Measurements from ENCODE around the gene NUBPL. TPM values are rescaled to one million over a fixed set of nuclear protein-coding genes. Genes with fewer than 3 reads are reported as not detected.

NUBPL gene
- polyA plus RNA-seq, 1 donor (not counting 4 experiments of a cell fraction or from before 2014, with no cell fraction given), result 18.8 TPM

- Histone ChIP-seq H3K36me3 (ENCODE audit: control insufficient read depth in 2 of 2, extremely low read depth in 1 of 2, insufficient read depth in 2 of 2, low read length in 2 of 2) (no peaks in the 10 kb centered on the region), H3K27me3 (ENCODE audit: control insufficient read depth, extremely low read depth, insufficient read depth, low read length) (no peaks in the 10 kb centered on the region), H3K79me2 (ENCODE audit: control insufficient read depth, insufficient read depth, low read length) (no peaks in the 10 kb centered on the region), H3K27ac (ENCODE audit: control insufficient read depth, insufficient read depth, low read length) (no peak overlapping the region), H2AFZ (ENCODE audit: control insufficient read depth, low read length) (no peak overlapping the region), H3K9me3 (ENCODE audit: control insufficient read depth, low read depth, low read length) (no peaks in the 10 kb centered on the region), H4K20me1 (ENCODE audit: control insufficient read depth, extremely low read depth, insufficient read depth, low read length) (no peaks in the 10 kb centered on the region), H3K4me3 (ENCODE audit: control insufficient read depth in 2 of 3, extremely low read depth in 1 of 3, insufficient read depth in 2 of 3, low read depth in 1 of 3, low read length in 3 of 3) (no peak overlapping the region), H3K9me1 (ENCODE audit: control insufficient read depth, extremely low read depth, insufficient read depth, low read length) (no peaks in the 10 kb centered on the region), H3K9ac (ENCODE audit: control insufficient read depth, extremely low read depth, insufficient read depth, low read length) (no peak overlapping the region), H3K4me2 (ENCODE audit: control insufficient read depth, extremely low read depth, insufficient read depth, low read depth, low read length) (no peak overlapping the region), H3K4me1 (ENCODE audit: control insufficient read depth, extremely low read depth, insufficient read depth, low read length) (no peaks in the 10 kb centered on the region)
- FAIRE-seq (no peak), DNase-seq (ENCODE audit: low read depth, low spot score) (no peak)
- no peak for TF ChIP-seq EZH2 (IDR thresholded peaks at IDR 0.05; ENCODE audit: low read length)
- TF ChIP-seq, protein P1, sequence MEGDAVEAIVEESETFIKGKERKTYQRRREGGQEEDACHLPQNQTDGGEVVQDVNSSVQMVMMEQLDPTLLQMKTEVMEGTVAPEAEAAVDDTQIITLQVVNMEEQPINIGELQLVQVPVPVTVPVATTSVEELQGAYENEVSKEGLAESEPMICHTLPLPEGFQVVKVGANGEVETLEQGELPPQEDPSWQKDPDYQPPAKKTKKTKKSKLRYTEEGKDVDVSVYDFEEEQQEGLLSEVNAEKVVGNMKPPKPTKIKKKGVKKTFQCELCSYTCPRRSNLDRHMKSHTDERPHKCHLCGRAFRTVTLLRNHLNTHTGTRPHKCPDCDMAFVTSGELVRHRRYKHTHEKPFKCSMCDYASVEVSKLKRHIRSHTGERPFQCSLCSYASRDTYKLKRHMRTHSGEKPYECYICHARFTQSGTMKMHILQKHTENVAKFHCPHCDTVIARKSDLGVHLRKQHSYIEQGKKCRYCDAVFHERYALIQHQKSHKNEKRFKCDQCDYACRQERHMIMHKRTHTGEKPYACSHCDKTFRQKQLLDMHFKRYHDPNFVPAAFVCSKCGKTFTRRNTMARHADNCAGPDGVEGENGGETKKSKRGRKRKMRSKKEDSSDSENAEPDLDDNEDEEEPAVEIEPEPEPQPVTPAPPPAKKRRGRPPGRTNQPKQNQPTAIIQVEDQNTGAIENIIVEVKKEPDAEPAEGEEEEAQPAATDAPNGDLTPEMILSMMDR (optimal IDR thresholded peaks at IDR 0.05 in 1 of 3, IDR thresholded peaks at IDR 0.05 in 1 of 3, conservative IDR thresholded peaks at IDR 0.05 in 1 of 3; ENCODE audit: extremely low read depth in 1 of 3, insufficient read depth in 2 of 3, low read length in 3 of 3), result no peak
- dilution Hi-C loops (cut with MboI; ENCODE audit: extremely low pct_ligation_motif_present, low sequenced_read_pairs), result no loop called here
Measured at GRCh38 chr14:31596342-31597095, 35.3 kb downstream of the NUBPL start.

- Histone ChIP-seq H3K36me3 (ENCODE audit: control insufficient read depth in 2 of 2, extremely low read depth in 1 of 2, insufficient read depth in 2 of 2, low read length in 2 of 2) (no peaks in the 10 kb centered on the region), H3K9me1 (ENCODE audit: control insufficient read depth, extremely low read depth, insufficient read depth, low read length) (no peaks in the 10 kb centered on the region), H3K4me2 (ENCODE audit: control insufficient read depth, extremely low read depth, insufficient read depth, low read depth, low read length) (no peak overlapping the region), H3K4me1 (ENCODE audit: control insufficient read depth, extremely low read depth, insufficient read depth, low read length) (no peaks in the 10 kb centered on the region), H3K27me3 (ENCODE audit: control insufficient read depth, extremely low read depth, insufficient read depth, low read length) (no peaks in the 10 kb centered on the region), H3K4me3 (ENCODE audit: control insufficient read depth in 2 of 3, extremely low read depth in 1 of 3, insufficient read depth in 2 of 3, low read depth in 1 of 3, low read length in 3 of 3) (no peak overlapping the region), H3K9me3 (ENCODE audit: control insufficient read depth, low read depth, low read length) (no peaks in the 10 kb centered on the region), H3K27ac (ENCODE audit: control insufficient read depth, insufficient read depth, low read length) (no peak overlapping the region), H3K9ac (ENCODE audit: control insufficient read depth, extremely low read depth, insufficient read depth, low read length) (no peak overlapping the region), H2AFZ (ENCODE audit: control insufficient read depth, low read length) (no peak overlapping the region), H3K79me2 (ENCODE audit: control insufficient read depth, insufficient read depth, low read length) (no peaks in the 10 kb centered on the region), H4K20me1 (ENCODE audit: control insufficient read depth, extremely low read depth, insufficient read depth, low read length) (no peaks in the 10 kb centered on the region)
- no peak for FAIRE-seq
- dilution Hi-C loops (cut with MboI; ENCODE audit: extremely low pct_ligation_motif_present, low sequenced_read_pairs), result no loop called here
- no peak for DNase-seq (ENCODE audit: low read depth, low spot score)
- TF ChIP-seq EZH2 (IDR thresholded peaks at IDR 0.05; ENCODE audit: low read length), result no peak
- TF ChIP-seq, protein P1 (optimal IDR thresholded peaks at IDR 0.05 in 1 of 3, IDR thresholded peaks at IDR 0.05 in 1 of 3, conservative IDR thresholded peaks at IDR 0.05 in 1 of 3; ENCODE audit: extremely low read depth in 1 of 3, insufficient read depth in 2 of 3, low read length in 3 of 3), result no peak
Measured at GRCh38 chr14:31605702-31606101, 44.5 kb downstream of the NUBPL start.
